ENCODE data around the gene KRTAP25-1.

DNA sequence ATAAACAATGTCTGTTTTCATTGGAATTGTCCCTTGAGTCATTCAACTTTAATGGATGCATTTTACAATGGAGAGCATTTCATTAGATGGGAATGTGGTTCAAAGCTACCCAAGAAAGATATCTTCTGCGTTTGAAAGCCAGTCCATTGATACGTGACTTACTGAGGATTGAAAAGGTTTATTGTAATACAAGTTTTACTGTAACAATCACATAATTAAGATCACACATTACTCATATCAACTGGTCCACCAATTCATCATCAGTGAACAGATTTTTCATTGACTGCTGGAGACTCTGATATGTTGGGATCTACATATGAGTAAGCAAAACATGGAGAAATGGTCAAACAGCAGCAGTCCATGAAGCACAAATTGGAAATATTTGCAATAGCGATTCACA lies 39.4 kb downstream of the KRTAP25-1 start:
- TF ChIP-seq, protein P1, sequence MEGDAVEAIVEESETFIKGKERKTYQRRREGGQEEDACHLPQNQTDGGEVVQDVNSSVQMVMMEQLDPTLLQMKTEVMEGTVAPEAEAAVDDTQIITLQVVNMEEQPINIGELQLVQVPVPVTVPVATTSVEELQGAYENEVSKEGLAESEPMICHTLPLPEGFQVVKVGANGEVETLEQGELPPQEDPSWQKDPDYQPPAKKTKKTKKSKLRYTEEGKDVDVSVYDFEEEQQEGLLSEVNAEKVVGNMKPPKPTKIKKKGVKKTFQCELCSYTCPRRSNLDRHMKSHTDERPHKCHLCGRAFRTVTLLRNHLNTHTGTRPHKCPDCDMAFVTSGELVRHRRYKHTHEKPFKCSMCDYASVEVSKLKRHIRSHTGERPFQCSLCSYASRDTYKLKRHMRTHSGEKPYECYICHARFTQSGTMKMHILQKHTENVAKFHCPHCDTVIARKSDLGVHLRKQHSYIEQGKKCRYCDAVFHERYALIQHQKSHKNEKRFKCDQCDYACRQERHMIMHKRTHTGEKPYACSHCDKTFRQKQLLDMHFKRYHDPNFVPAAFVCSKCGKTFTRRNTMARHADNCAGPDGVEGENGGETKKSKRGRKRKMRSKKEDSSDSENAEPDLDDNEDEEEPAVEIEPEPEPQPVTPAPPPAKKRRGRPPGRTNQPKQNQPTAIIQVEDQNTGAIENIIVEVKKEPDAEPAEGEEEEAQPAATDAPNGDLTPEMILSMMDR (IDR thresholded peaks at IDR 0.05) = no peak
- no peak for TF ChIP-seq POLR2A (IDR thresholded peaks at IDR 0.05; ENCODE audit: low read depth)
- no peak for TF ChIP-seq POLR2AphosphoS5 (IDR thresholded peaks at IDR 0.05)
